Esophagus (tissue), 2 donors: ENCODE data around the gene DMRTA1. TPM values are rescaled to one million over a fixed set of nuclear protein-coding genes. Genes with fewer than 3 reads are reported as not detected.
"Not testable (repeated sequence)": the region's sequence is repeated elsewhere in the genome, so short reads cannot be mapped to it uniquely, and the experiment has no call there.

ENCODE experiments used
- H3K27ac ChIP-seq, 2 donors: one replicate each; pipeline ENCODE4 v1.5.1; 2013; ENCODE audit warnings: low read depth in 2 of 2, mild to moderate bottlenecking in 2 of 2, inconsistent platforms in 1 of 2, low read length in 1 of 2, moderate library complexity in 1 of 2
- H3K27me3 ChIP-seq, 2 donors: one replicate each; pipeline ENCODE4 v1.6.1; 2013; ENCODE audit warnings: low read length in 2 of 2, control low read depth in 1 of 2, mild to moderate bottlenecking in 1 of 2; ENCODE audit not compliant: insufficient read depth in 2 of 2, control insufficient read depth in 1 of 2
- H3K36me3 ChIP-seq, 2 donors: one replicate each; pipeline ENCODE4 v1.6.1; 2013; ENCODE audit warnings: low read length in 1 of 2; ENCODE audit not compliant: control insufficient read depth in 2 of 2, insufficient read depth in 2 of 2
- H3K4me1 ChIP-seq, 2 donors: one replicate each; pipeline ENCODE4 v1.6.1; 2013; ENCODE audit warnings: low read length in 1 of 2; ENCODE audit not compliant: control insufficient read depth in 2 of 2, insufficient read depth in 2 of 2
- H3K4me3 ChIP-seq, 2 donors: one replicate each; pipeline ENCODE4 v1.5.1; 2013; ENCODE audit warnings: low read length in 2 of 2, mild to moderate bottlenecking in 2 of 2, low read depth in 1 of 2, moderate library complexity in 1 of 2
- H3K9me3 ChIP-seq, 2 donors: one replicate each; pipeline ENCODE4 v1.6.1; 2013; ENCODE audit warnings: mild to moderate bottlenecking in 2 of 2, low read depth in 1 of 2, low read length in 1 of 2, moderate library complexity in 1 of 2; ENCODE audit not compliant: control insufficient read depth in 2 of 2, insufficient read depth in 1 of 2
- WGBS, 2 donors: extraction: QIAGEN DNeasy Blood & Tissue Kit; methylation state at CpG; one replicate each; pipeline ENCODE4 v1.1.7; 2013; 5-methylcytosine and 5-hydroxymethylcytosine counted together
- polyA plus RNA-seq, 2 donors: library from polyadenylated mRNA; stranded (reverse); fragments of 200-250 nt; gene quantifications; one replicate each; pipeline ENCODE4 v1.2.3, GENCODE V29; 2013
- donor health status: healthy with polysubstance abuse.
- donor health status: Bipolar disorder and iron deficiency.

Gene DMRTA1
- polyA plus RNA-seq, 2 donors = 1.0 to 1.5 TPM

DNA sequence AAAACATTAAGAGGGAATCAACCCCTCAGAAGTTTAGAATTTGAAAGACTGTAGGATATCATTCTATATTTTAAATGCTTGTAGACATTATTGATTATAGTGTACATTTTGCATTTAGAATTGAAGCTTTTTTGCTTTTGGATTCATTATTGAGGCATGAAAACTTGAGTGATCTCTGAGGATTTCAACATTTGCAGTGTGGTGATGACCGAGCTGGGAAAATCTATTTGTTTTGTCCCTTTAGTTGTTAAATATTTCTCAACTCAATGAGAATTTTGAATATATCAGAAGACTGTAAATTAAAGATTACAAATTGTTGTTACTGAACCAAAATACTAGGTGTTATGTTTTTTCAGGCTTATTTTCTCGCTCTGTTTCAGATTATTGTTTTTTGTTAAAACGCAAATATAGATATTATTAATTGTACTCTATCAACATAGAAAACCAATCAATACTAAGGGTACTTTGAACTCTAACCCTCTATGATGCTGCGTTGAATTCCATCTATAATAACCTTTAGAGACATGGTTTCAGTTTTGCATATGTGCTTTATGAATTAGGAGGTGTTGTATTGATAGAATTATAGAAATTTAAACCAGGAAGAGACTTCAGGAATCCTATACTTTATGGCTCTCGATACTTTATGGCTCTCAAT is 19.3 kb upstream of the DMRTA1 start:
- no peaks in the 10 kb centered on the region for H3K4me1 ChIP-seq

GRCh38 chr9:22433691-22434090 is 12.9 kb upstream of the DMRTA1 start:
- H3K4me1 ChIP-seq = no peaks in the 10 kb centered on the region

More for the DNA sequence above, 19.3 kb upstream of the DMRTA1 start:
- no peak overlapping the region for H3K27ac ChIP-seq
- no peaks in the 10 kb centered on the region for H3K27me3 ChIP-seq
- H3K36me3 ChIP-seq = no peaks in the 10 kb centered on the region
- no peak overlapping the region for H3K4me3 ChIP-seq
- no peaks in the 10 kb centered on the region for H3K9me3 ChIP-seq
- 72 to 81% methylated on average over 5 of the region's 5 CpGs for WGBS, 2 donors

DNA sequence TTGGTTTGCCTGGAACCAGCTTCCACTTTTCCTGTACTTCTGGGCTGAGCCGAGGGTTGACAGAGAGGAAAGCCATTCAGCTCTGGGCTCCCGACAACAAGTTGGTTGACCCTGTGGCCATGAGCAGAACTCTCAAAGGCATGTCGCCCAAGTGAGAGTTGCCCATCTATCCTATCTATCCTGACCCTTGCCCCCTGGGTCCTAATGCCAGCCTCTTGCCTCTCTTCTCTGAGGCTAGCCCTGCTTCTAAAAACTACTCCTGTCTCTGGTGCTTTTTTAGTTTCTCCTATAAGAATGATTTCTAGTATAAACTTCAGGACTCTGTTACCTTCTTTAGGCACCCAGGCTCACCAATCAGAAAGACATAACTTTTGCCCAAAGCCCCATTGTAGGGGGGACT is 11.4 kb upstream of the DMRTA1 start:
- not testable (repeated sequence) for H3K36me3 ChIP-seq, H3K9me3 ChIP-seq, H3K4me3 ChIP-seq, H3K27me3 ChIP-seq, H3K27ac ChIP-seq, H3K4me1 ChIP-seq
- 78 to 80% methylated on average over 2 to 3 of the region's 3 CpGs for WGBS, 2 donors

More at GRCh38 chr9:22433691-22434090, 12.9 kb upstream of the DMRTA1 start:
- H3K4me3 ChIP-seq = no peak overlapping the region
- H3K27ac ChIP-seq = no peak overlapping the region
- H3K27me3 ChIP-seq = no peaks in the 10 kb centered on the region
- WGBS, 2 donors = 89 to 91% methylated on average over 15 of the region's 15 CpGs
- no peaks in the 10 kb centered on the region for H3K9me3 ChIP-seq
- no peaks in the 10 kb centered on the region for H3K36me3 ChIP-seq

GRCh38 chr9:22437461-22438067 is 9.1 kb upstream of the DMRTA1 start:
- H3K4me3 ChIP-seq, H3K4me1 ChIP-seq, H3K36me3 ChIP-seq, H3K27me3 ChIP-seq, H3K9me3 ChIP-seq, H3K27ac ChIP-seq: not testable (repeated sequence)
- 74 to 80% methylated on average over 8 of the region's 8 CpGs for WGBS, 2 donors

DNA sequence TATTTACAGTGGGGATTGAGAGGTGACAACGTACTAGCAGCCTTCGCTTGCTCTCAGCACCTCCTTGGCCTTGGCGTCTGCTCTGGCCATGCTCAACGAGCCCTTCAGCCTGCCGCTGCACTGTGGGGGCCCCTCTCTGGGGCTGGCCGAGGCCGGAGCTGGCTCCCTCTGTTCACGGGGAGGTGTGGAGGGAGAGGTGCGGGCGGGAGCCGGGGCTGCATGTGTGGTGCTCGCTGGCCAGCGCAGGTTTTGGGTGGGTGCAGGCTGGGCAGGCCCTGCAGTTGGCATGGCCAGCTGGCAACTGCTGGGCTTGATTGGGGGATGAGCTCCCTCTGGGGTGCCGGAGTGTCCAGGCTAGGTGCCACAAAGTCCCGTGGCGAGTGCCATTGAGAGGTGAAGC is 5.8 kb upstream of the DMRTA1 start:
- 93 to 95% methylated on average over 16 of the region's 16 CpGs for WGBS, 2 donors
- Histone ChIP-seq H3K9me3 (peaks cover 4 to 5% of the 10 kb centered on the region in 2 donors), H3K27ac (no peak overlapping the region), H3K36me3 (no peaks in the 10 kb centered on the region), H3K4me3 (no peak overlapping the region), H3K4me1 (no peaks in the 10 kb centered on the region), H3K27me3 (no peaks in the 10 kb centered on the region)

GRCh38 chr9:22446950-22447617 is 460 bp downstream of the DMRTA1 start:
- H3K4me1 ChIP-seq = no peaks in the 10 kb centered on the region
- peak overlapping the region; percentile 57 to 82 for H3K4me3 ChIP-seq
- no peaks in the 10 kb centered on the region for H3K9me3 ChIP-seq
- 1 to 2% methylated on average over 57 to 70 of the region's 70 CpGs for WGBS, 2 donors
- no peaks in the 10 kb centered on the region for H3K36me3 ChIP-seq
- no peaks in the 10 kb centered on the region for H3K27me3 ChIP-seq
- H3K27ac ChIP-seq = peak overlapping the region; percentile 87 to 94

GRCh38 chr9:22447618-22448305 is 1.1 kb downstream of the DMRTA1 start:
- no peaks in the 10 kb centered on the region for H3K27me3 ChIP-seq
- 14% methylated on average over 17 of the region's 17 CpGs for WGBS, 2 donors
- no peaks in the 10 kb centered on the region for H3K36me3 ChIP-seq
- H3K4me3 ChIP-seq = peak overlapping the region; percentile 57 to 82
- no peaks in the 10 kb centered on the region for H3K4me1 ChIP-seq
- H3K9me3 ChIP-seq = no peaks in the 10 kb centered on the region
- peak overlapping the region; percentile 87 to 94 for H3K27ac ChIP-seq

GRCh38 chr9:22449719-22450118 is 3.1 kb downstream of the DMRTA1 start:
- no peak overlapping the region for H3K4me3 ChIP-seq

GRCh38 chr9:22452415-22453010 is 5.9 kb downstream of the DMRTA1 start:
- Histone ChIP-seq H3K4me1 (no peaks in the 10 kb centered on the region), H3K27me3 (no peaks in the 10 kb centered on the region), H3K4me3 (no peak overlapping the region), H3K27ac (no peak overlapping the region), H3K36me3 (no peaks in the 10 kb centered on the region), H3K9me3 (no peaks in the 10 kb centered on the region)
- WGBS, 2 donors = 15 to 20% methylated on average over 4 of the region's 4 CpGs

More at GRCh38 chr9:22449719-22450118, 3.1 kb downstream of the DMRTA1 start:
- Histone ChIP-seq H3K27ac (no peak overlapping the region), H3K4me1 (no peaks in the 10 kb centered on the region), H3K9me3 (no peaks in the 10 kb centered on the region), H3K27me3 (no peaks in the 10 kb centered on the region), H3K36me3 (no peaks in the 10 kb centered on the region)
